Cardiac fibroblast (primary cell): Measurements from ENCODE around the gene FSIP1.
A peak's percentile ranks its signal among the peaks of the same experiment; 100 is the strongest.

Experiments
- DNase-seq, 2 donors: peaks; one replicate each; pipeline versions ENCODE4 v3.0.0 to v3.0.0-alpha.2; 2010; ENCODE audit warnings: low read depth in 2 of 2
- H3K4me3 ChIP-seq, 2 donors: replicated peaks in 1 of 2; 1 replicate in 1 of 2; 2 replicates in 1 of 2; pipeline ENCODE4 v1.5.1; 2011; ENCODE audit warnings: low read depth in 2 of 2, low read length in 2 of 2, mild to moderate bottlenecking in 2 of 2, moderate library complexity in 1 of 2
- TF ChIP-seq, protein P1 (sequence below): IDR thresholded peaks from one replicate; pipeline ENCODE4 v1.5.1; 2011; ENCODE audit warnings: low read depth, mild to moderate bottlenecking, low read length, inconsistent platforms

FSIP1 gene

DNA sequence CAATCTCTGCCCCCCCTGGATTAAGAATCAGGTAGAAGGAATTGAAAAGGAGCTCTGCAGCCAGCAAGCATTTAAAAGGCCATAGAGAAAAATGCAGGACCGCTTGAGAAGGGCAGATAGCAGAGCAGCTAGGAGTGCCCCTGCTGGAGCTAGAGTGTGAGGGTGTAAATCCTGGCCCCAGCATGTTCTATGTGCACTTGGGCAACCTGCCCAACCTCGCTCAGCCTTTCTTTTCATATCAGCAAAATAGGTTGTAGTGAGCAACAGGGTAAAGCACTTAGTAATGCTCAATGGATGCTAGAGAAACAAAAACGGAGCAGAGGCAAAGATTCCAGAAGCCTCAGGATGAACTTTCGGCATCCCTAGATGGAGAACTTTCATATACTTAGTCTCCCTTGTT, 226.8 kb downstream of the FSIP1 start:
- TF ChIP-seq, protein P1, sequence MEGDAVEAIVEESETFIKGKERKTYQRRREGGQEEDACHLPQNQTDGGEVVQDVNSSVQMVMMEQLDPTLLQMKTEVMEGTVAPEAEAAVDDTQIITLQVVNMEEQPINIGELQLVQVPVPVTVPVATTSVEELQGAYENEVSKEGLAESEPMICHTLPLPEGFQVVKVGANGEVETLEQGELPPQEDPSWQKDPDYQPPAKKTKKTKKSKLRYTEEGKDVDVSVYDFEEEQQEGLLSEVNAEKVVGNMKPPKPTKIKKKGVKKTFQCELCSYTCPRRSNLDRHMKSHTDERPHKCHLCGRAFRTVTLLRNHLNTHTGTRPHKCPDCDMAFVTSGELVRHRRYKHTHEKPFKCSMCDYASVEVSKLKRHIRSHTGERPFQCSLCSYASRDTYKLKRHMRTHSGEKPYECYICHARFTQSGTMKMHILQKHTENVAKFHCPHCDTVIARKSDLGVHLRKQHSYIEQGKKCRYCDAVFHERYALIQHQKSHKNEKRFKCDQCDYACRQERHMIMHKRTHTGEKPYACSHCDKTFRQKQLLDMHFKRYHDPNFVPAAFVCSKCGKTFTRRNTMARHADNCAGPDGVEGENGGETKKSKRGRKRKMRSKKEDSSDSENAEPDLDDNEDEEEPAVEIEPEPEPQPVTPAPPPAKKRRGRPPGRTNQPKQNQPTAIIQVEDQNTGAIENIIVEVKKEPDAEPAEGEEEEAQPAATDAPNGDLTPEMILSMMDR: no peak
- H3K4me3 ChIP-seq: no peak overlapping the region
- peak in 1 of 2 donors; percentile 49 for DNase-seq

DNA sequence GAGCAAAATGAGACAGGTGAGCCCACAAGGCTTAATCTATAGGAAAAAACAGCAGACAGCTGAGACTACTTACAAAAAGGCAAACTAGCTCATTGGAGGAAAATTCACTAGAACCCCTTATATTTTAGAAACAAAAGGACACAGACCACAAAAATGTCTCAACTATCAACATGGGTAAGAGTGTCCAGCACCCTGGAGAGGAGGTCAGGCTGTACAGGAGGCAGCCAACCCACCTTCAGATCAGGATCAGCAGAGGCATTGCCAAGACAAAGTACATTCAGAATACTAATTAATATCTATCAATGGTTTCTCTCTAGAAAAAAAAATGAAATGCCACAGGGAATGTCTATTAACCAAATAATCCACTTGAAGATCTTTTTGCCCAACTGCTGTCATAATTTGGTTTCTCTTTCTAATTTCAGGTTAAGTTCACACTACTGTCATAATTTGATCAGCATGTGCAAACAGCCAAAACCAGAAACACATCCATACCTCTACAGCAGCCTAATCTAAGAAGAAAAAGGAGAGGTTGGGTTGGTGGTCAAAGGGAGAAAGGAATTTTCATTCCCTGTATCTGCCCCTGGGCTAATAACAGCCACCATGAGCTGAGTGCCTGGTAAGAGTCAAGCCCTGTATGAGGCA, 227.8 kb downstream of the FSIP1 start:
- DNase-seq: no peak
- TF ChIP-seq, protein P1: no peak
- H3K4me3 ChIP-seq: no peak overlapping the region

DNA sequence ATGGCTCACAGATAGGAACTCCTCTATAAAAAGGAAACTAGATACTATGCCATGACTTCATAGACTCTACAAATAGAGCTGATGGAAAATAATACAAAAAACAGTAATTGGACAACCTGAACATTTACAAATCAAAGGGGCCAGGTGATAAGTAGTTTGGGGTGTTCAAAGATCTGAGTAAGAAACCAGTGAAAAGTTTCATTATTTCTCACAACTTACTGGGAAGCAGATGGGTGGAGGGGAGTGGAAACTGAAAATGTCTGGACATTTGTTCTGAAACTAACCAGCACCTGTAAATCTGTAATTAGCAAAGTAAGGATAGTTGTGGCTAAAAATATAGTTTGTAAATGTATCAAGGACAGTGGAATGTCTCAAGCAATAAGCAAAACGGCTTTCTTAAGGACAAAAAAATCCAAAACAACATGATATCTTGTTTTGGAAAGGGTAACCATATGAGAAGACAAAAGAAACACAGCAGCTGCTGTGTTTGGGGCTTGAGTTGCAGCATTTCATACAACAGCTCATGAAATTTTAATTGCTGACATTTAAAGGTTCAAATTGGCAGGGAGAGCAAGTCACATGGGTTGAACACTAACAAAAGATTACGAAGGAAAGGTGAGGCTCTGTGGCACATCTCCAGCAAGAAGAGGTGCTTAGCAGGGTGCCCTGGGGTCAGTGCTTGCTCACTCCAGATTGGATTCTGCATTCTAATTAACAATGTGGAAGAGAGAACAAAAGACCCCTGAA, 228.5 kb downstream of the FSIP1 start:
- TF ChIP-seq, protein P1: no peak

DNA sequence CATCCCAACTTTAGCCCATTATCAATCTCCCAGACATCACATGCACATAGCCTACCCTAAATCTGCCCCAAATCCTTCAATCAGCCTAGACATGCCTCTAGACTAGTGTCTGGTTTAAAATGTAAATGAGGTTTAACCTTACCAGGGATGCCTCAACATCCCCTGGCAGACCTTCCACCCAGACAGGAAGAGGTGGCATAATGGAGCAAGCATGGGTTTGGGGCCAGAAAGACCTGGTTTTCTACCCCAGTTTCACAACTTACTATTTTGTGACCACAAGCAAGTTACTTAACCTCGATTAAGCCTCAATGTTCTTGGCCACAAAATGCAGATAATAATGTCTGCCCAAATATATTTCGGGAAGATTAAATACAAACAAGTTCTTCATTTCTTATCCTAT, 230.1 kb downstream of the FSIP1 start:
- H3K4me3 ChIP-seq: no peak overlapping the region
- DNase-seq: no peak
- TF ChIP-seq, protein P1: no peak

More for the DNA sequence above, 228.5 kb downstream of the FSIP1 start:
- no peak for DNase-seq
- no peak overlapping the region for H3K4me3 ChIP-seq

DNA sequence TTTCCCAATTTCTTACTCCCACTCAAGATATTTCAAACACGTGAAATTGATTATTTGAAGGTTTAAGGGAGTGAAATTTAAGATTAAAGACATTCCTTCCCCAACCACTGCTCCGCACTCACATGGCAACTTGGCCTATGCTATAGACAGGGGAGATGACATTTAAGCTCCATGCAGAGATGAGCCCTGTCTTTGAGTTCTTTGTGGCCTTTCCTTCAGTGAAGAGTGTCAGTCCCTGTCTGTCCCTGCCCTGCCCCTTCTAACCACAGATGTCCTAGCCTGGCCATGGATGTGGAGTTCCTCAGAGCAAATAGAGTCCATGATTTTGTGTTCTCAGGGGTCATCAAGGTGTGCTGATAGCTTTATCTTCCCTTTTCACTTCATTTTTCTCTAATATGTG, 231.2 kb downstream of the FSIP1 start:
- TF ChIP-seq, protein P1: no peak
- no peak for DNase-seq

More for the DNA sequence above, 231.2 kb downstream of the FSIP1 start:
- no peak overlapping the region for H3K4me3 ChIP-seq
